Smooth muscle cell of the brain vasculature (primary cell): ENCODE results near the gene DTNBP1.

ENCODE experiments used
- DNase-seq: peaks from one replicate; pipeline ENCODE4 v3.0.0-alpha.2; 2012; ENCODE audit warnings: low read depth, low spot score

DTNBP1 gene

DNA sequence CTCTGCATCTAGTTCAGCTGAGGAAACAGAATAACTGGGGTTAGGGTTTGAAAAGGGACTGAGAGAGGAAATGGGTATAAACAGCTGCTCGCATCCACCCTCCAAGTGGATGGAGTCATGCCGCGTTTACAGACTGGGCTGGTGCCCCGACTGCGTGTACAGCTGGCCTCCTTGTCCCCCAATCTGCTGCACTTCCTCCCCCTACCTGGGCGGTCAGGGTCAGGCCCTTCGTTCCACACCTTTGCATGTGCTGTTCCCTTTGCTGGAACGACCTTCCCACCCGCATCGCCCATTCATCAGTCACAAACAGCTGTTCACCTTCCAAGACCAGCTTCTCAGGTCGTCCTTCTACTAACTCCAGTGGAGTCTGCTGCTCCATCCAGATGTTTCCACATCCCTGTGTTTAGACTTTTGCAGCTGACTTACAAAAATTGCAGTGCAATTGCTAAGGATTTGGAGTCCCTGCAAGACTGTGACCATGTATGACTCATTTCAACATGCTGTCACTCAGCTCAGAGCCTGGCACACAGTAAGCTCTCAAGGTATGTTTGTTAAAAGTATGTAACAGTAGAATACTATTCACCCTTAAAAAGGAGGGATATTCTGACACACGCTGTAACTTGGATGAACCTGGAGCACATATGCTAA is 129.3 kb downstream of the DTNBP1 start:
- no peak for DNase-seq

- no peak for DNase-seq
Measured at GRCh38 chr6:15531973-15532372, 130.9 kb downstream of the DTNBP1 start.

- DNase-seq, result no peak
Measured at GRCh38 chr6:15530411-15530810, 132.4 kb downstream of the DTNBP1 start.

DNA sequence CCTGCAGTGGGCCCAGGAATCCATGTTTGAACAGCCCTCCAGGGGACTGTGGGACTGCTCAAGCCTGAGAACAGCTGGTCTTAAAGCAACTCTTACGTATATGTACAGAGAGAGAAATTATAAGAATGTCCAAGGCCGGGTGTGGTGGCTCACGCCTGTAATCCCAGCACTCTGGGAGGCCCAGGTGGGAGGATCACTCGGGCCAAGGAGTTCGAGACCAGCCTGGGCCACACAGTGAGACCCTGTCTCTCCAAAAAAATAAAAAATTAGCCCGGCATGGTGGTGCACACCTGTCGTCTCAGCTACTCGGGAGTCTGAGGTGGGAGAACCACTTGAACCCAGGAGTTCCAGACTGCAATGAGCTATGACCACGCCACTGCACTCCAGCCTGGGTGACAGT is 134.0 kb downstream of the DTNBP1 start:
- DNase-seq, result no peak

DNA sequence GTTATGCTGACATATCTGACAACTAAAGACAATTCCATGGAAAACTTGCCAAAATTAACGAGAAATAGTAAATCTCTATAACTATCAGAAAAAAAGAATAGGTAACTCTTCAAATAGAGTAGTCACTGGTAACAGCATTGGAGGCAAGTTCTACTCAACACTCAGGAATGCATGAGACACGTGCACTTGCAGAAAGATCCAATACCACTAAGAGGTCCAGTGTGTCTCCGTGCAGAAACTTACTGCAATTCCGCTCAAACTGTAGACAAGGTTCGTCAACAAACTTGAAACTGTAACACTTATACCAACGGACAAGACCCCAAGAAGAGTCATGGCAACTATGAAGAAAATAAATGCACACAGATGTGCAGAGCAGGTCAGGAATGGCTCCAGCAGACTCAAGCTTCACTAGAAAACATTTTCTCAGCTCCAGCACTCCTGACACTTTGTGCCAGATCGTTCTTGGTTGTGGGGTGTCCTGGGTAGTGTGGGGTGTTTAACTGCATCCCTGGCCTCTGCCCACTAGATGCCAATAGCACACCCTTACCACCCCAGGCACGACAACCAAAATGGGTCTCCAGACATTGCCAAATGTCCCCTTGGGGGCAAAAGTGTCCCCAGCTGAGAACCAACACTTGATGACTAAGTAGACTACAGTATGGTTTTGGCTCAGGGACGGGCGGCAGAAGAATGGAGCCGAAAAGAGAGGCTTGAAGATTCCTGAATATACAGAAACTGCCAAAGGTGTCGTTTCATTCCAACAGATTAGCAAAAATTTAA is 134.8 kb downstream of the DTNBP1 start:
- DNase-seq, result no peak

GRCh38 chr6:15526212-15526701 is 136.6 kb downstream of the DTNBP1 start:
- DNase-seq, result no peak

GRCh38 chr6:15524861-15525401 is 137.9 kb downstream of the DTNBP1 start:
- no peak for DNase-seq

DNA sequence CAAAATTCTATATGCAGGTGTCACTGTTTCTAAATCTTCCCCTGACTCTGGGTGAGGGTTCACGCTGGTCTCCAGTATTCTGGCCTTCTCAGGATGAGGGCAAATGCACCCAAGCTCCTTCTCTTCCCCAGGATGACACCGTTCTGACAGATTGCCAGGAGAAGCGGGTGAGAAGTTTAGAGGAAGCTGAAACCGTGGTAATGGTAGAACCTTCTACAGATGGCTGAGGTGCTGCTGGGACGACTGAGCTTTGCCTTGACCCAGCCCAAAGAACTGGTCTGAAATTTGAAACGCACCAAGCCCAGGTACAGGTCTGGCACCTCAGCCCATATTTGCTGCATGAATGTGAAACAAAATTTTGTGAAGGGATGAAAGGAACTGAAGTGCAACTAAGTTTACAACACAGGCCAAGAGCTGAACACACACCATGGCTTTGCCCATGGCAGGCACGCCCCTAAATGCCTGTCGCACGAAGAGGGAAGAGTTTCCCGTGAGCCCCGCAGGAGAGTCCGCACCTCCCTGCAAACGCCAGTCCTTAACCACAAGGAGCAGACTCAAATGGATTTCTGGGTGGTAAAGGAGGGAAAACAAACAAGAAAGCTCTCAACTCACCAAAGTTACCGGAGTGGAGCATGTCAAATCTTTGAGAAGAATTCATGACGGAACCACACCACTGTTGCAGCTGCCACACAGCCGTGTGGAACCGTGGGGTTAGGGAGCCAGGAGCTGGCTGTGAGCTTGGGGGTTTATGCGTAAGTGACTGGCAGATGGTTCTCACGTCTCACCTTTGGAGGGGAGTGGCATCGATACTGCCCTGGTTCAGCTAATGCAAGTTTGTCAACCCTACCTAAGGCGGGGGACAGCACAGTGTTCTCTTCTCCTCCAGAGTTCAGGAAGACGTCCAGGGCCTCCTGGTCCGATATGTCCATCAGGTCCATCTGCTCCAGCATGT is 138.9 kb downstream of the DTNBP1 start:
- no peak for DNase-seq

GRCh38 chr6:15522856-15523529 is 139.8 kb downstream of the DTNBP1 start:
- no peak for DNase-seq

DNA sequence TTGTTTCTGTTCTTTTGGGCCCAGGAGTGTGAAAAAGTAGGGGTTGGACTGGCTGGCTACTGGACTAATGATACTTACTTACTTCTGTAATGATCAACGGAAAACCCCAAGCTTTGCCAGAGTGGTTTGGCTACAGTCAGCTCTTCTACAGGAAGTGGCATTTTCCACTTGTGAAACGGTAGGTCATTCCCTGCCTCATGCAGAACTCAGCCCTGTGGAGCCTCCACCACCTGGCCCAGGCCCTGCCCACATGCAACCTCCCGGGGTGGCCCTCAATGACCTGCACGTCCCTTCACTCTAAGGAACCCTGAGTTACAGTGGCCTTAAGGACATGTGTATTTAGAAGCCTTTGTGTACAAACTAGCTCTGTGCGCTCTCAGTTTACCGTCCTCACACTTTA is 140.4 kb downstream of the DTNBP1 start:
- no peak for DNase-seq

- no peak for DNase-seq
Measured at GRCh38 chr6:15522026-15522425, 140.8 kb downstream of the DTNBP1 start.

- DNase-seq, result no peak
Measured at GRCh38 chr6:15521582-15521981, 141.2 kb downstream of the DTNBP1 start.

DNA sequence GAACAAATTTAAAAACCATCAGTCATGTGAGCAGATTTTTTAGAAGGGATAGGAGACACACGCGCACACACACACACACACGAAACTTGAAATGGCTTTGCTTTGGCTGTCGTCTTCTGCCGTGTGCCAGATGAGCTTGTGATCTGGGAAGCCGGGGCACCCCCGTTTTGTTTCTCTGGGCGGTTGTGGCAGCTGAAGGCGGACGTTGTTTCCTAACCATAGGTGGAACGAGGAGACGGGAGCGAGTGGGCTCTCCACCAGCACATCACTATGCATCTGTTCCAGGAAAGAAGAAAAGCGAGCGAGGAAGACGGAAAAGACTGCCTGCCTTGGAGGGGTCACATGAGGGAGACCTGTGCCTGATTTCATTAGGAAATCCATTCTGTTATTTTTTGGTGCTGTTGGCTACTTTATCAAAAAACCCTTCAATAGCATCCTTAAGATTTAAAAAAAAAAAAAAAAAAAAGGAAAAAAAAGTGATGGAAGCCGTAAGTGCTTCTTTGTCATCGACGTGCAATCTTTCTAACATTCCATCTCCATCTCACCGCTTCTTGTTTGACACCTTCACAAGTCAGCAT is 142.1 kb downstream of the DTNBP1 start:
- DNase-seq, result no peak

- DNase-seq, result no peak
Measured at GRCh38 chr6:15519681-15520080, 143.1 kb downstream of the DTNBP1 start.

DNA sequence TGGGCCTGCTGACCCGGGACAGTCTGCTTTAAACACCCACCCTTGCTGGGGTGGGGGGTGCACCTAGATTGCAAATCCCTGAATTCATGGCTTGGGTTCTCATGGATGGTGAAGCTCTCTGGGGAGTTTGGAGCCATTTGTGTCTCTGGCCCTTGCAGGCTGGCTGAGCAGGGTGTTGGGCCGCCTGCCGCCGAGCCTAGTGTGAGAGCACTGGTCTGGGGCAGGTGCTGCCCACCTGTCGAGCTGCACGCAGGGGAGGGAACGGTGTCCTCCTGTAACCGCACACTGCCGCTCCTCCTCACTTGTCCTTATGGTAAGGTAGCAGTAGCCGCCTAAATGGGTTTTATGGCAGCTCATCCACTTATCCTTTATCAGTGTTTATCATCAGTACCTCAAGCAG is 143.9 kb downstream of the DTNBP1 start:
- no peak for DNase-seq

DNA sequence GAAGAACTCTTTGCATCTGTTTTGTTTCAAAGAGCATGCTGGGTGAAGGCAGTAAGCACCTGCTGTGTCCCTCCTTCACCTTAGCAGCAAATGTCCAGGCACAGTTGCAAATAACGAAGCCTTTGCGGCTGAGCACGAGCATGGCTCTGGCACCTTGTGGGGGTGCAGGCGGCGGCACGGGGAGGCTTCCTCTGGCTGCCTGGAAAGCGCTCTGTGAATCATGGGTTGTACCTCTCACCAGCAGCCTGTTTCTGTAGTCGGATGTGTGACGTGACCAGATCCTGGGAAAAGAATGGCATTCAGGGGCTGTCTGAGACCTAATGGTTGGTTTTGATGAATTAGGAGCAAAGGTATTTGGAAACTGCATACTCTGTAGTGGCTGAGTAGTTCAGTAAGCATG is 144.8 kb downstream of the DTNBP1 start:
- DNase-seq, result no peak

DNA sequence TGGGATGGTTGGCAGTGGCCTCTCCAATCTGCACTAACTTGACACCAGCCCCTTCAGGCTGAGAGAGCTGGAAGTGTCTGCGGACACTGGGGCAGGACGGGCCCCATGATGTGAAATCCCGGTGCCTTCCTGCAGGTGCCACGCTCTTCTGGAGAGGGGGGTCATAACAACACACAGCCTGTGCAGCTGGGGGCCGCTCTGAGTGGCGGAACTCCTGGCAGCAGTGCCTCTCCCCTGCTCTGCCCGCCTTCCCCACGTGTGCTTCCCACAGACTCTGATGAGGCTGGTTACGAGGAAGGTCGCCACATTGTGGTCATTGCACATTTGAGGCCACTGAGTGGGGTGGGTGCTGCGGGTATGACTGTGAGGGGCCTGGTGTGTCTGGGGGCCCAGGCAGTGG is 145.2 kb downstream of the DTNBP1 start:
- no peak for DNase-seq

DNA sequence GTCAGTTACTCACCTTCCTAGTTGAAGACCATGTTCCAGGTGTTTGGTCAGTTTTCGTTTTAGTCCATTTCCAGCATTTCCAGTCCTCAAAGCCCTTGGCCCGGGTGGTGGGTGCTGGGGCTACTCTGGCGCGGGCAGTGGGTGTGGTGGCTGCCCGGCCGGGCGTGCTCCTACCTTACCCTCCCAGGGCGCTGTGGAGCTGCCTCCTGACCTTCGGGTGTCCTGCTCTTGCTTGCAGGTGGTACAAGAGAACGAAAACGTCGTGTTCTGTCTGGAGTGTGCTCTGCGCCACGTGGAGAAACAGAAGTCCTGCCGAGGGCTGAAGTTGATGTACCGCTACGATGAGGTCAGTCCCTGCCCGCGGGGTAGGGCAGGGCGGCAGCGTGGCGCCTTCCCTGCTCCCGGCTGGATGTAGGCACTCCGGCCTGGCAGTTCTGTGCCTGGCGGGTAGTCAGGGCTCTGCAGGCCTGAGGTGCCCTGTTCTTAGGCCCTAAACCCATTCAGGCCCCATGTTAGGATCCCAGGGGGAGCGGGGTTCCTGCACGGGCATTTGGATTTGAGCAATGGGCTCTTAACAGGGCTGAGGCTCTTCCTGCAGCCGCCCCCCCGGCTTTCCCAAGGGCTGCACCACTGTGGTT is 145.8 kb downstream of the DTNBP1 start:
- DNase-seq, result no peak

- DNase-seq, result no peak
Measured at GRCh38 chr6:15516378-15516777, 146.4 kb downstream of the DTNBP1 start.

DNA sequence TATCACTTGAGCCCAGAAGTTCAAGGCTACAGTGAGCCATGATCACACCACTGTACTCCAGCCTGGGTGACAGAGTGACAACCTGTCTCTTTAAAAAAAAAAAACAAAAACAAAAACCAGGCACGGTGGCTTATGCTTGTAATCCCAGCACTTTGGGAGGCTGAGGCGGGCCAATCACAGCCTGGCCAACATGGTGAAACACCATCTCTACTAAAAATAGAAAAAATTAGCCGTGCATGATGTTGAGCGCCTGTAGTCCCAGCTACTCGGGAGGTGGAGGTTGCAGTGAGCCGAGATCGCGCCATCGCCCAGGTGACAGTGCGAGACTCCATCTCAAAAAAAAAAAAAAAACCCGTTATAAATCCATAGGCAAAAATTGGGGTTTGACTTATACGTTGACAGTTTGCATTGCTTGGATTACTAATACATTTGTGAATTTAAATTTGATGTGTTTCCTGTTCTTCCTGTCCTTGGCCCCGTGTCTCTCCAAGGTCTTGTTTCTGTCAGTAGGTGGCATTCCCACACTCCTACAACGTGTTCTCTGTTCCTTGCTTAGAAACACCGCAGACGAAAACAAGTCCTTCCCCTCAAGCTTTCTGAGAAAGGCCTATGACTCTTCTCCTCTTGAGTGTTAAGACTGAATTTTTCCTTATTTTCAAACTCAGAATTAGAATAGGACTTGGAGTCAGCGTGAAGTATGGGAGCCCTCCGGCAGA is 147.0 kb downstream of the DTNBP1 start:
- no peak for DNase-seq
